Psoas muscle (tissue), 8 donors: Measurements from ENCODE around the gene OR7G1. TPM values are rescaled to one million over a fixed set of nuclear protein-coding genes. Genes with fewer than 3 reads are reported as not detected.

ENCODE experiments used
- ATAC-seq, 4 donors: fragments of 200-7000 bp; cut with Tn5 transposase; one replicate each; pipeline ENCODE4 v1.9.1; 2020; ENCODE audit warnings: moderate library complexity in 3 of 4, mild to moderate bottlenecking in 2 of 4
- DNase-seq, 2 donors: peaks; one replicate each; pipeline ENCODE4 v3.0.0-alpha.2; 2020
- H3K27ac ChIP-seq: fragments of 200-600 bp; one replicate; pipeline ENCODE4 v1.8.0; 2022
- H3K27me3 ChIP-seq, 3 donors: fragments of 200-600 bp in 1 of 3; one replicate each; pipeline versions ENCODE4 v1.6.1 to v1.8.0; 2013 to 2022; ENCODE audit warnings: low read length in 2 of 3, mild to moderate bottlenecking in 2 of 3, moderate library complexity in 1 of 3; ENCODE audit not compliant: insufficient read depth in 3 of 3
- H3K36me3 ChIP-seq, 2 donors: fragments of 200-600 bp in 1 of 2; one replicate each; pipeline versions ENCODE4 v1.6.1 to v1.8.0; 2013 to 2022; ENCODE audit warnings: low read depth in 1 of 2, mild to moderate bottlenecking in 1 of 2, moderate library complexity in 1 of 2; ENCODE audit not compliant: insufficient read depth in 1 of 2
- H3K4me1 ChIP-seq: fragments of 200-600 bp; one replicate; pipeline ENCODE4 v1.8.0; 2022
- H3K4me3 ChIP-seq: fragments of 200-600 bp; one replicate; pipeline ENCODE4 v1.8.0; 2022; ENCODE audit warnings: mild to moderate bottlenecking
- H3K9me3 ChIP-seq: fragments of 200-600 bp; one replicate; pipeline ENCODE4 v1.8.0; 2022
- WGBS, 3 donors: extraction: QIAGEN DNeasy Blood & Tissue Kit; methylation state at CpG; one replicate each; pipeline versions ENCODE4 v1.1.6 to v1.1.7; 2013; 5-methylcytosine and 5-hydroxymethylcytosine counted together
- intact Hi-C, 2 donors: fragments of 100-400 bp; cut with DNase I; formaldehyde crosslinking; loops; one replicate each; pipeline versions ENCODE4 v1.11.0 to v1.14.2; 2022
- polyA plus RNA-seq, 3 donors: library from polyadenylated mRNA; stranded (reverse); fragments of 200-250 nt; gene quantifications; one replicate each; pipeline ENCODE4 v1.2.3, GENCODE V29; 2013
- total RNA-seq, 4 donors: library from RNA; stranded (reverse); fragmentation: NEBNext Ultra II Directional in 2 of 4; extraction: Animal tissue kit (Norgen Biotek cat#: 25700) in 2 of 4; gene quantifications; one replicate each; pipeline versions ENCODE4 v1.2.1 to v1.2.4, GENCODE V29; 2021 to 2023
- TF ChIP-seq, protein P1 (sequence below): fragments of 200-600 bp; IDR thresholded peaks from one replicate; pipeline ENCODE4 v1.8.0; 2022; ENCODE audit warnings: antibody characterized with exemption
- donor health status: healthy with polysubstance abuse.
- donor health status: DM: no; HTN: no; CAD: no; lungs with moderate emphysema.
- donor health status: Bipolar disorder and iron deficiency.
- donor health status: healthy.
- donor health status: DM: yes; HTN: yes; CAD: no.
- donor health status: DM: no; HTN: no; CAD: no.
- donor health status: DM: no; HTN: no; CAD: no.
- donor health status: DM: yes; HTN: yes; CAD: no.

OR7G1 gene
- total and polyA plus RNA-seq, 7 donors = not detected

GRCh38 chr19:9086761-9087160 lies 28.8 kb downstream of the OR7G1 start, which contains the start of gene OR1M1:
TSS of gene OR1M1 (plus strand) at chr19:9087061. CDS start at chr19:9093245, 6,184 bp downstream.
- H3K4me3 ChIP-seq = no peak within 1 kb of the TSS
- H3K4me1 ChIP-seq = no peaks in the 10 kb centered on the region
- H3K27ac ChIP-seq = no peak within 1 kb of the TSS
- TF ChIP-seq, protein P1, sequence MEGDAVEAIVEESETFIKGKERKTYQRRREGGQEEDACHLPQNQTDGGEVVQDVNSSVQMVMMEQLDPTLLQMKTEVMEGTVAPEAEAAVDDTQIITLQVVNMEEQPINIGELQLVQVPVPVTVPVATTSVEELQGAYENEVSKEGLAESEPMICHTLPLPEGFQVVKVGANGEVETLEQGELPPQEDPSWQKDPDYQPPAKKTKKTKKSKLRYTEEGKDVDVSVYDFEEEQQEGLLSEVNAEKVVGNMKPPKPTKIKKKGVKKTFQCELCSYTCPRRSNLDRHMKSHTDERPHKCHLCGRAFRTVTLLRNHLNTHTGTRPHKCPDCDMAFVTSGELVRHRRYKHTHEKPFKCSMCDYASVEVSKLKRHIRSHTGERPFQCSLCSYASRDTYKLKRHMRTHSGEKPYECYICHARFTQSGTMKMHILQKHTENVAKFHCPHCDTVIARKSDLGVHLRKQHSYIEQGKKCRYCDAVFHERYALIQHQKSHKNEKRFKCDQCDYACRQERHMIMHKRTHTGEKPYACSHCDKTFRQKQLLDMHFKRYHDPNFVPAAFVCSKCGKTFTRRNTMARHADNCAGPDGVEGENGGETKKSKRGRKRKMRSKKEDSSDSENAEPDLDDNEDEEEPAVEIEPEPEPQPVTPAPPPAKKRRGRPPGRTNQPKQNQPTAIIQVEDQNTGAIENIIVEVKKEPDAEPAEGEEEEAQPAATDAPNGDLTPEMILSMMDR = no peak
- H3K36me3 ChIP-seq = no peaks in the 10 kb centered on the region
- H3K9me3 ChIP-seq = no peaks in the 10 kb centered on the region
- no peak for DNase-seq
- no peak for ATAC-seq
- no peaks in the 10 kb centered on the region for H3K27me3 ChIP-seq
- intact Hi-C loops = no loop called here
- 33 to 57% (median 52%) methylated on average over 2 of the region's 2 CpGs for WGBS, 3 donors

DNA sequence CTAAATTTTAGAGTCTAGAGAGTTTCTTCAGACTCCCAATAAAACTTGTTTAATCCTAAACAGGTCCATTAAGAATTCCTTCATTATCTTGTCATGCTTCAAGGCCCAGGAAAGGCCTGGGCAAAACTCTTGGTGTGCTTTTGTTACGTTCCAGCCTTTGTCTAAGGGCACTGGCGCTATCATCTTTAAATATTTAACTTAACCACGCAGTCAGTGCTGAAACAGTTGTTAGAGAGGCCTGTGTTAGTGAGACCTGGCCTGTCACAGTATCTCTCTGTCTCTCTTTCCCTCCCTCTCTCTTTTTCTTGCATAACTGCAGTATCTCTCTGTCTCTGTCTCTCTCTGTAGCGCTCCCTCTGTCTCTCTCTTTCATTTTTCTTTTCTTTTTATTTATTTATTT lies 36.9 kb downstream of the OR7G1 start:
- intact Hi-C loops = loop anchor here in 1 of 2 donors (5.0 kb wide), 1 partner anchor 426 kb away; no protein-coding TSS in a partner anchor
- Histone ChIP-seq H3K4me3 (no peak overlapping the region), H3K9me3 (no peaks in the 10 kb centered on the region), H3K36me3 (no peaks in the 10 kb centered on the region), H3K27ac (no peak overlapping the region), H3K27me3 (no peaks in the 10 kb centered on the region), H3K4me1 (no peaks in the 10 kb centered on the region)
- TF ChIP-seq, protein P1 = no peak
- ATAC-seq = no peak
- WGBS, 3 donors = 71 to 86% (median 78%) methylated on average over 4 of the region's 4 CpGs
- DNase-seq = no peak

GRCh38 chr19:9076901-9077300 lies 38.7 kb downstream of the OR7G1 start:
- Histone ChIP-seq H3K4me3 (no peak overlapping the region), H3K9me3 (no peaks in the 10 kb centered on the region), H3K27me3 (no peaks in the 10 kb centered on the region), H3K4me1 (no peaks in the 10 kb centered on the region), H3K27ac (no peak overlapping the region), H3K36me3 (no peaks in the 10 kb centered on the region)
- 25 to 32% (median 26%) methylated on average over 10 of the region's 10 CpGs for WGBS, 3 donors
- ATAC-seq (no peak), DNase-seq (no peak)
- TF ChIP-seq, protein P1 = no peak
- intact Hi-C loops = loop anchor here in 1 of 2 donors (5.0 kb wide), 1 partner anchor 425 kb away; no protein-coding TSS in a partner anchor

- Histone ChIP-seq H3K4me1 (no peaks in the 10 kb centered on the region), H3K27ac (no peak overlapping the region), H3K9me3 (no peaks in the 10 kb centered on the region), H3K27me3 (no peaks in the 10 kb centered on the region), H3K4me3 (no peak overlapping the region), H3K36me3 (no peaks in the 10 kb centered on the region)
- peak; percentile 51 to 54 for DNase-seq
- ATAC-seq = peak in 1 of 4 donors; percentile 46
- intact Hi-C loops = loop anchor here in 1 of 2 donors (5.0 kb wide), 1 partner anchor 423 kb away; no protein-coding TSS in a partner anchor
- 8 to 12% (median 10%) methylated on average over 16 of the region's 16 CpGs for WGBS, 3 donors
- TF ChIP-seq, protein P1 = no peak
Observed at GRCh38 chr19:9075064-9075949, 40.3 kb downstream of the OR7G1 start.
